DMS153 (cell line): ENCODE results near the gene ODR4.
"Not testable (repeated sequence)": the region's sequence is repeated elsewhere in the genome, so short reads cannot be mapped to it uniquely, and the experiment has no call there.

Experiments
- DNase-seq: peaks from one replicate; lab custom pipeline; 2025; lab: John Stamatoyannopoulos, UW

Gene ODR4

GRCh38 chr1:186375152-186375928 lies at the start of gene ODR4, which contains the start of gene TPR:
TSS of gene ODR4 (plus strand) at chr1:186375838. CDS start at chr1:186379786, 3,948 bp downstream.
TSS of gene TPR (minus strand) at chr1:186375253. CDS start at chr1:186375028, 225 bp downstream.
- peak; percentile 100 for DNase-seq

GRCh38 chr1:186326009-186326408 lies 49.6 kb upstream of the ODR4 start:
- DNase-seq, result no peak

- DNase-seq, result no peak
Observed at GRCh38 chr1:186327331-186327730, 48.3 kb upstream of the ODR4 start.

- no peak for DNase-seq
Observed at GRCh38 chr1:186330758-186331157, 44.9 kb upstream of the ODR4 start.

- no peak for DNase-seq
Observed at GRCh38 chr1:186337554-186337953, 38.1 kb upstream of the ODR4 start.

- DNase-seq, result no peak
Observed at GRCh38 chr1:186340772-186341171, 34.9 kb upstream of the ODR4 start.

- not testable (repeated sequence) for DNase-seq
Observed at GRCh38 chr1:186347837-186348691, 27.6 kb upstream of the ODR4 start.

GRCh38 chr1:186374303-186375151 lies 1.1 kb upstream of the ODR4 start:
- peak; percentile 32 for DNase-seq

GRCh38 chr1:186375929-186376319 lies 286 bp downstream of the ODR4 start:
- DNase-seq, result no peak

GRCh38 chr1:186386725-186387383 lies 11.2 kb downstream of the ODR4 start:
- no peak for DNase-seq

GRCh38 chr1:186390925-186391324 lies 15.3 kb downstream of the ODR4 start:
- no peak for DNase-seq

- no peak for DNase-seq
Observed at GRCh38 chr1:186391841-186392240, 16.2 kb downstream of the ODR4 start.

GRCh38 chr1:186392711-186393110 lies 17.1 kb downstream of the ODR4 start:
- not testable (repeated sequence) for DNase-seq

GRCh38 chr1:186401446-186401845 lies 25.8 kb downstream of the ODR4 start:
- DNase-seq, result not testable (repeated sequence)

GRCh38 chr1:186403632-186404031 lies 28.0 kb downstream of the ODR4 start:
- no peak for DNase-seq

GRCh38 chr1:186404454-186405051 lies 28.9 kb downstream of the ODR4 start:
- peak; percentile 4 for DNase-seq

GRCh38 chr1:186409091-186409490 lies 33.5 kb downstream of the ODR4 start:
- no peak for DNase-seq

- no peak for DNase-seq
Observed at GRCh38 chr1:186413319-186413718, 37.7 kb downstream of the ODR4 start.

- peak; percentile 3 for DNase-seq
Observed at GRCh38 chr1:186418503-186418902, 42.9 kb downstream of the ODR4 start.

GRCh38 chr1:186420311-186420710 lies 44.7 kb downstream of the ODR4 start:
- no peak for DNase-seq

- no peak for DNase-seq
Observed at GRCh38 chr1:186420923-186421322, 45.3 kb downstream of the ODR4 start.
